Epithelial cell of esophagus (primary cell): ENCODE data around the gene BRD9.

Source experiments
- DNase-seq: peaks from one replicate; pipeline ENCODE4 v3.0.0; 2010; ENCODE audit warnings: low read depth
- H3K4me3 ChIP-seq: 2 replicates; pipeline ENCODE4 v1.5.1; 2011; ENCODE audit warnings: mild to moderate bottlenecking, low read length, control low read depth
- TF ChIP-seq, protein P1 (sequence below): IDR thresholded peaks from 2 replicates; pipeline ENCODE4 v1.5.1; 2011; ENCODE audit warnings: low read depth, mild to moderate bottlenecking, low read length, control low read depth, inconsistent platforms; ENCODE audit not compliant: insufficient read depth; ENCODE audit errors: missing control alignments

BRD9 gene

GRCh38 chr5:872301-872700 is 20.3 kb downstream of the BRD9 start:
- no peak for DNase-seq
- TF ChIP-seq, protein P1, sequence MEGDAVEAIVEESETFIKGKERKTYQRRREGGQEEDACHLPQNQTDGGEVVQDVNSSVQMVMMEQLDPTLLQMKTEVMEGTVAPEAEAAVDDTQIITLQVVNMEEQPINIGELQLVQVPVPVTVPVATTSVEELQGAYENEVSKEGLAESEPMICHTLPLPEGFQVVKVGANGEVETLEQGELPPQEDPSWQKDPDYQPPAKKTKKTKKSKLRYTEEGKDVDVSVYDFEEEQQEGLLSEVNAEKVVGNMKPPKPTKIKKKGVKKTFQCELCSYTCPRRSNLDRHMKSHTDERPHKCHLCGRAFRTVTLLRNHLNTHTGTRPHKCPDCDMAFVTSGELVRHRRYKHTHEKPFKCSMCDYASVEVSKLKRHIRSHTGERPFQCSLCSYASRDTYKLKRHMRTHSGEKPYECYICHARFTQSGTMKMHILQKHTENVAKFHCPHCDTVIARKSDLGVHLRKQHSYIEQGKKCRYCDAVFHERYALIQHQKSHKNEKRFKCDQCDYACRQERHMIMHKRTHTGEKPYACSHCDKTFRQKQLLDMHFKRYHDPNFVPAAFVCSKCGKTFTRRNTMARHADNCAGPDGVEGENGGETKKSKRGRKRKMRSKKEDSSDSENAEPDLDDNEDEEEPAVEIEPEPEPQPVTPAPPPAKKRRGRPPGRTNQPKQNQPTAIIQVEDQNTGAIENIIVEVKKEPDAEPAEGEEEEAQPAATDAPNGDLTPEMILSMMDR: no peak

DNA sequence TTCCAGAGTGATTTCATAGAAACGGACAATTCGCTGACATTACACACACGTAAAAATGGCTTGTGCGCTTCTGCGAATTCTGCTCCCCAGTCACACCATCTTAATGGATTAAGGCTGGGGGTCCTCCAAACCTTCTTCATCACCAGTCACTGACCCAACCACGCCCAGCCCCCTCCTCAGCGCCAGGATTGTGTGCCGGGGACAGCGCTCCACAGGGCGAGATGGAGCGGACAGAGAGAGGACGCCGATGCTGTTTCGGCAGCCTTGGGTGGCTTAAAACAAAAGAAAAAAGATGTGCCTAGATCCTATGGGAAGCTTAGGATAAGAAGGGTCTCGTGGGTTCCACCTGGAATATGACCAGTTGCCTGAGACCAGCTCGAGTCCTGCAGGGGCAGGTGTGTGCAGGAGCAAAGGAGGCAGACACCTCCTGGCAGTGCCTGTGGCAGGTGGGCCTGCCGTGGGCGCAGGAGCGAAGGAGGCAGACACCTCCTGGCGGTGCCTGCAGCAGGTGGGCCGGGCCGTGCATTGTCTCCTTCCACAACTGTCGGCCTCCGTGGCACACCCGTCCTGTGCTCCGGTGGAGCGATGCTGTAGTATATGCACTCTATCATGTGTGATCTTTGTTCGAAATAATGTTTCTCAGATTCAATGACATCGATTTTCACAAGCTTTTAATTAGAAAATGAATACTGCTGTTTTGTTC is 20.9 kb downstream of the BRD9 start:
- TF ChIP-seq, protein P1: no peak
- no peak overlapping the region for H3K4me3 ChIP-seq
- DNase-seq: no peak

More at GRCh38 chr5:872301-872700, 20.3 kb downstream of the BRD9 start:
- H3K4me3 ChIP-seq: no peak overlapping the region

DNA sequence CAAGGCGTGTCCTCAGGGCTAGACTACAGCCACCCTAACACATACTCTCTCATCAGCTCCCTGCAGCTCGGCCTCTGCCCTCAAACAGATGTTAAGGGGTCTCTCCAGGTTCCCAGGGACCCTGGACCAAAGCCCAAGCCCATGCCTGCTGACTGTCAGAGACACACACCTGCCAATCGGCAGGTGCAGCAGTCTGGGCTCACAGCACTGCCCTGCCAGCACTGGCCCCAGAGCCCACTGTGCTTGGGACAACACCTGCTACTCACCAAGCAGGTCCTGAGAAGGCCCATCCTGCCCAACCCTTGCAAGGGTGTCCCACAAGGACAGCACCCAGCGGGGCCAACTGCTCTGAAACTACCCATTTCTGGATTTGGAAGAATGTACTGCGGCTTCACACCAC is 21.6 kb downstream of the BRD9 start:
- TF ChIP-seq, protein P1: no peak
- no peak overlapping the region for H3K4me3 ChIP-seq
- no peak for DNase-seq

- TF ChIP-seq, protein P1: no peak
- no peak overlapping the region for H3K4me3 ChIP-seq
- DNase-seq: no peak
Observed at GRCh38 chr5:868428-869135, 24.0 kb downstream of the BRD9 start.

DNA sequence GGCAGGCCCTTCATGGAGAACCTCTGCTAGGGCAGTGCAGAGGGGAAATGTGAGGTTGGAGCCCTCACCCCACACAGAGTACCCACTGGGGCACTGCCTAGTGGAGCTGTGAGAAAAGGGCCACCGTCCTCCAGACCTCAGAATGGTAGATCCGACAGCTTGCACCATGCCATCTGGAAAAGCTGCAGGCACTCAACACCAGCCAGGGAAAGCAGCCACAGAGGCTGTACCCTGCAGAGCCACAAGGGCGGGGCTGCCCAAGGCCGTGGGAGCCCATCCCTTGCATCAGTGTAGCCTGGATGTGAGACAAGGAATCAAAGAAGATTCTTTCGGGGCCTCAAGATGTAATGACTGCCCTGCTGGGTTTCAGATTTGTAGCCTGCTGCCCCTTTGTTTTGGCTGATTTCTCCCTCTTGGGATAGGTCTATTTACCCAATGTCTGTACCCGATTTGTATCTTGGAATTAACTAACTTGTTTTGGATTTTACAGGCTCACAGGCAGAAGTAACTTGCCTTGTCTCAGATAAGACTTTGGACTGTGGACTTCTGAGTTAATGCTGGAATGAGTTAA is 25.2 kb downstream of the BRD9 start:
- H3K4me3 ChIP-seq: no peak overlapping the region
- DNase-seq: no peak
- TF ChIP-seq, protein P1: no peak

DNA sequence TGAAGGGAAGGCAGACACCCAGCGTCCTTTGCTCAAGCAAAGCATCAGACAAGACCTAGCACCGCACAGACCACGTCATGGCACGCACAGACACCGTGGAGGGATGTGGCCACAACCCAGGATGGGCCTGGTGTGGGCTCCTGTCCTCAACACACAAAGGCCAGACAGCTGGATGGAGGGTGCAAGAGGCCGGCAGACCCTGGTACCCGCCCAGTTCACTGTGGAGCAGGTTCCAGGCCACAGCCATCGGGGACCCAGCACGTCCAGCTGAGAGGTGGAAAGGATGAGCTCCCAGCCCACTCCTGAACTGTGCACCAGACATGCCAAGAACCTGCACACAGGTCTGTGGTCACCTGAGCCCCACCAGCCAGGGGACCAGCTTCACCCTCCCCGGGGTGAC is 26.8 kb downstream of the BRD9 start:
- H3K4me3 ChIP-seq: no peak overlapping the region
- TF ChIP-seq, protein P1: no peak
- DNase-seq: no peak
